ENCODE results near the gene PGP.

The PGP gene

GRCh38 chr16:2179576-2179975 is 35.1 kb downstream of the PGP start:
- no peak for DNase-seq

GRCh38 chr16:2179107-2179501 is 35.5 kb downstream of the PGP start:
- no peak for DNase-seq

GRCh38 chr16:2178321-2179106 is 36.1 kb downstream of the PGP start:
- DNase-seq = no peak

GRCh38 chr16:2177561-2177960 is 37.1 kb downstream of the PGP start:
- no peak for DNase-seq

- DNase-seq = no peak
Observed at GRCh38 chr16:2177101-2177500, 37.5 kb downstream of the PGP start.

GRCh38 chr16:2176047-2176446 is 38.6 kb downstream of the PGP start:
- DNase-seq = no peak

- no peak for DNase-seq
Observed at GRCh38 chr16:2175454-2175853, 39.2 kb downstream of the PGP start.

- DNase-seq = no peak
Observed at GRCh38 chr16:2174396-2175131, 40.1 kb downstream of the PGP start.

- no peak for DNase-seq
Observed at GRCh38 chr16:2173916-2174315, 40.7 kb downstream of the PGP start.

- no peak for DNase-seq
Observed at GRCh38 chr16:2173366-2173765, 41.3 kb downstream of the PGP start.

GRCh38 chr16:2172688-2173335 is 41.8 kb downstream of the PGP start:
- DNase-seq = no peak

- no peak for DNase-seq
Observed at GRCh38 chr16:2171601-2172178, 43.0 kb downstream of the PGP start.

GRCh38 chr16:2170587-2171435 is 43.8 kb downstream of the PGP start:
- DNase-seq = no peak

GRCh38 chr16:2170080-2170479 is 44.6 kb downstream of the PGP start:
- DNase-seq = no peak

GRCh38 chr16:2167068-2167638 is 47.5 kb downstream of the PGP start:
- DNase-seq = no peak

GRCh38 chr16:2166263-2167067 is 48.2 kb downstream of the PGP start:
- no peak for DNase-seq

GRCh38 chr16:2165861-2166260 is 48.8 kb downstream of the PGP start:
- no peak for DNase-seq

- DNase-seq = no peak
Observed at GRCh38 chr16:2163211-2163881, 51.3 kb downstream of the PGP start.

GRCh38 chr16:2162676-2163118 is 51.9 kb downstream of the PGP start:
- no peak for DNase-seq

GRCh38 chr16:2161911-2162310 is 52.7 kb downstream of the PGP start:
- no peak for DNase-seq
